Vagina (tissue), 2 donors: Measurements from ENCODE around the gene EYS. TPM values are rescaled to one million over a fixed set of nuclear protein-coding genes. Genes with fewer than 3 reads are reported as not detected.
"Not testable (repeated sequence)": the region's sequence is repeated elsewhere in the genome, so short reads cannot be mapped to it uniquely, and the experiment has no call there.

Experiments
- DNase-seq, 2 donors: peaks; one replicate each; pipeline ENCODE4 v3.0.0-alpha.2; 2017; ENCODE audit errors: extremely low spot score in 2 of 2
- H3K27ac ChIP-seq: fragments of 200-600 bp; sonication (generic); one replicate; pipeline ENCODE4 v1.5.1; 2019
- H3K27me3 ChIP-seq: fragments of 200-600 bp; sonication (generic); one replicate; pipeline ENCODE4 v1.5.1; 2019
- H3K36me3 ChIP-seq, 2 donors: fragments of 200-600 bp; sonication (generic); one replicate each; pipeline ENCODE4 v1.5.1; 2017 to 2019
- H3K4me1 ChIP-seq: fragments of 200-600 bp; sonication (generic); one replicate; pipeline ENCODE4 v1.5.1; 2019
- H3K4me3 ChIP-seq, 2 donors: fragments of 200-600 bp; sonication (generic); 1 replicate in 1 of 2; 2 replicates in 1 of 2; pipeline ENCODE4 v1.5.1; 2016 to 2019
- H3K9me3 ChIP-seq: fragments of 200-600 bp; sonication (generic); one replicate; pipeline ENCODE4 v1.5.1; 2019
- CTCF ChIP-seq, 3 experiments: fragments of 450-650 bp in 2 of 3; fragments of 200-600 bp in 1 of 3; sonication (generic) in 1 of 3; IDR thresholded peaks; one replicate each; pipeline ENCODE4 v1.5.1; 2017 to 2019; ENCODE audit warnings: antibody characterized with exemption in 3 of 3, mild to moderate bottlenecking in 2 of 3, moderate library complexity in 2 of 3
- POLR2A ChIP-seq, 2 donors: fragments of 450-650 bp; IDR thresholded peaks; one replicate each; pipeline ENCODE4 v1.6.1; 2017; ENCODE audit warnings: antibody characterized with exemption in 2 of 2, mild to moderate bottlenecking in 2 of 2, moderate library complexity in 2 of 2
- POLR2AphosphoS5 ChIP-seq, 2 donors: sonication (generic); formaldehyde crosslinking; IDR thresholded peaks; one replicate each; pipeline ENCODE4 v1.9.0; 2017; ENCODE audit warnings: antibody characterized with exemption in 2 of 2, mild to moderate bottlenecking in 2 of 2, low read depth in 1 of 2; ENCODE audit not compliant: insufficient read depth in 1 of 2
- intact Hi-C: fragments of 100-400 bp; cut with DNase I; formaldehyde crosslinking; loops from one replicate; pipeline ENCODE4 v1.15.1; 2023
- total RNA-seq: library from RNA; depleted of rRNA; stranded (reverse); fragments of >200 nt; gene quantifications from one replicate; pipeline ENCODE4 v1.2.3, GENCODE V29; 2016

EYS gene
- total RNA-seq, 1 donor from 2014 or later: not detected

- intact Hi-C loops: no loop called here
- TF ChIP-seq POLR2AphosphoS5 (IDR thresholded peaks at IDR 0.05; ENCODE audit: insufficient read depth in 1 of 2, low read depth in 1 of 2): no peak
- TF ChIP-seq CTCF (IDR thresholded peaks at IDR 0.05): no peak
- TF ChIP-seq POLR2A (IDR thresholded peaks at IDR 0.05): no peak
- Histone ChIP-seq H3K4me1 (no peaks in the 10 kb centered on the region), H3K9me3 (no peaks in the 10 kb centered on the region), H3K27ac (no peak overlapping the region), H3K4me3 (no peak overlapping the region), H3K27me3 (no peaks in the 10 kb centered on the region), H3K36me3 (no peaks in the 10 kb centered on the region)
- DNase-seq: no peak
These were observed 1731.3 kb downstream of the EYS start for GRCh38 chr6:63975699-63976098.

- intact Hi-C loops: no loop called here
These were observed 1738.4 kb downstream of the EYS start for GRCh38 chr6:63968650-63969049.

GRCh38 chr6:63964366-63964765 is 1742.7 kb downstream of the EYS start:
- intact Hi-C loops: no loop called here
- no peaks in the 10 kb centered on the region for H3K27me3 ChIP-seq
- no peaks in the 10 kb centered on the region for H3K9me3 ChIP-seq
- TF ChIP-seq POLR2AphosphoS5 (IDR thresholded peaks at IDR 0.05; ENCODE audit: insufficient read depth in 1 of 2, low read depth in 1 of 2) (no peak), CTCF (IDR thresholded peaks at IDR 0.05) (no peak), POLR2A (IDR thresholded peaks at IDR 0.05) (no peak)
- no peak overlapping the region for H3K4me3 ChIP-seq
- H3K4me1 ChIP-seq: no peaks in the 10 kb centered on the region
- H3K36me3 ChIP-seq: no peaks in the 10 kb centered on the region
- DNase-seq: no peak
- H3K27ac ChIP-seq: no peak overlapping the region

More at GRCh38 chr6:63968650-63969049, 1738.4 kb downstream of the EYS start:
- Histone ChIP-seq H3K27ac (no peak overlapping the region), H3K27me3 (no peaks in the 10 kb centered on the region), H3K36me3 (no peaks in the 10 kb centered on the region), H3K9me3 (no peaks in the 10 kb centered on the region), H3K4me1 (no peaks in the 10 kb centered on the region), H3K4me3 (no peak overlapping the region)
- no peak for DNase-seq
- TF ChIP-seq CTCF (IDR thresholded peaks at IDR 0.05) (no peak), POLR2AphosphoS5 (IDR thresholded peaks at IDR 0.05; ENCODE audit: insufficient read depth in 1 of 2, low read depth in 1 of 2) (no peak), POLR2A (IDR thresholded peaks at IDR 0.05) (no peak)

GRCh38 chr6:63963769-63964315 is 1743.2 kb downstream of the EYS start:
- DNase-seq: no peak
- Histone ChIP-seq H3K27ac (no peak overlapping the region), H3K4me3 (no peak overlapping the region), H3K4me1 (no peaks in the 10 kb centered on the region), H3K27me3 (no peaks in the 10 kb centered on the region), H3K36me3 (no peaks in the 10 kb centered on the region), H3K9me3 (no peaks in the 10 kb centered on the region)
- intact Hi-C loops: no loop called here
- TF ChIP-seq POLR2A (IDR thresholded peaks at IDR 0.05) (no peak), POLR2AphosphoS5 (IDR thresholded peaks at IDR 0.05; ENCODE audit: insufficient read depth in 1 of 2, low read depth in 1 of 2) (no peak), CTCF (IDR thresholded peaks at IDR 0.05) (no peak)

- not testable (repeated sequence) for H3K36me3 ChIP-seq, DNase-seq
These were observed 1753.5 kb downstream of the EYS start for GRCh38 chr6:63953336-63954021.

More at GRCh38 chr6:63953336-63954021, 1753.5 kb downstream of the EYS start:
- intact Hi-C loops, H3K4me3 ChIP-seq, H3K9me3 ChIP-seq, H3K27ac ChIP-seq, H3K4me1 ChIP-seq, H3K27me3 ChIP-seq: not testable (repeated sequence)
